CD4-positive, CD25-positive, alpha-beta regulatory T cell (primary cell): ENCODE results near the gene RASIP1. TPM values are rescaled to one million over a fixed set of nuclear protein-coding genes. Genes with fewer than 3 reads are reported as not detected.
"Not testable (repeated sequence)": the region's sequence is repeated elsewhere in the genome, so short reads cannot be mapped to it uniquely, and the experiment has no call there.

Experiments
- ATAC-seq, 2 donors: fragments of 150-1000 bp; cut with Tn5 transposase; one replicate each; pipeline ENCODE4 v1.10.0; 2021; ENCODE audit warnings: low read depth in 2 of 2, moderate number of reproducible peaks in 2 of 2, moderate library complexity in 1 of 2
- DNase-seq, 3 donors: peaks; one replicate each; pipeline versions ENCODE4 v3.0.0 to v3.0.0-alpha.2; 2012 to 2022; ENCODE audit warnings: mixed read lengths in 1 of 3
- H3K27ac ChIP-seq: one replicate; pipeline ENCODE4 v1.7.0; 2013; ENCODE audit warnings: mild to moderate bottlenecking, low read length; ENCODE audit not compliant: insufficient read depth, poor library complexity, severe bottlenecking
- H3K27me3 ChIP-seq: one replicate; pipeline ENCODE4 v1.7.0; 2013; ENCODE audit warnings: low read length; ENCODE audit not compliant: control insufficient read depth, insufficient read depth
- H3K36me3 ChIP-seq: one replicate; pipeline ENCODE4 v1.7.0; 2013; ENCODE audit warnings: mild to moderate bottlenecking, low read length, moderate library complexity; ENCODE audit not compliant: control insufficient read depth, insufficient read depth
- H3K4me1 ChIP-seq: 2 replicates; pipeline ENCODE4 v1.7.0; 2013; ENCODE audit warnings: mild to moderate bottlenecking, low read length; ENCODE audit not compliant: insufficient read depth, control insufficient read depth, poor library complexity, severe bottlenecking
- H3K4me3 ChIP-seq: one replicate; pipeline ENCODE4 v1.7.0; 2013; ENCODE audit warnings: low read depth, mild to moderate bottlenecking, low read length, moderate library complexity
- H3K9me3 ChIP-seq, 2 experiments: 1 replicate in 1 of 2; 2 replicates in 1 of 2; pipeline ENCODE4 v1.7.0; 2013; ENCODE audit warnings: low read length in 2 of 2, mild to moderate bottlenecking in 1 of 2, moderate library complexity in 1 of 2; ENCODE audit not compliant: control insufficient read depth in 2 of 2
- H3K27ac Mint-ChIP-seq, 3 donors: one replicate each; pipeline ENCODE4 v1.8.0; 2020 to 2022; ENCODE audit warnings: mild to moderate bottlenecking in 3 of 3, mixed read lengths in 3 of 3, moderate library complexity in 2 of 3
- H3K27me3 Mint-ChIP-seq: one replicate; pipeline ENCODE4 v1.8.0; 2022; ENCODE audit warnings: mild to moderate bottlenecking, mixed read lengths
- H3K36me3 Mint-ChIP-seq: one replicate; pipeline ENCODE4 v1.8.0; 2020; ENCODE audit warnings: mixed read lengths
- H3K4me1 Mint-ChIP-seq, 4 donors: one replicate each; pipeline ENCODE4 v1.8.0; 2020 to 2022; ENCODE audit warnings: mixed read lengths in 4 of 4, mild to moderate bottlenecking in 1 of 4
- H3K4me3 Mint-ChIP-seq, 4 donors: one replicate each; pipeline ENCODE4 v1.8.0; 2020 to 2022; ENCODE audit warnings: mild to moderate bottlenecking in 4 of 4, mixed read lengths in 4 of 4, moderate library complexity in 3 of 4
- H3K9me3 Mint-ChIP-seq, 7 donors: one replicate each; pipeline ENCODE4 v1.8.0; 2020 to 2022; ENCODE audit warnings: mixed read lengths in 7 of 7, mild to moderate bottlenecking in 3 of 7, moderate library complexity in 2 of 7
- polyA plus RNA-seq, 4 donors: library from polyadenylated mRNA; unstranded; fragments of 300-500 nt; fragmentation: Illumina TruSeq; gene quantifications; one replicate each; pipeline ENCODE4 v1.2.3, GENCODE V29; 2021
- total RNA-seq: library from RNA; stranded (reverse); gene quantifications from one replicate; pipeline ENCODE4 v1.2.3, GENCODE V29; 2022

RASIP1 gene
- total and polyA plus RNA-seq, 5 donors from 2014 or later, result 0.13 to 0.55 (median 0.22) TPM

GRCh38 chr19:48722196-48722708 is 18.2 kb downstream of the RASIP1 start:
- no peak for ATAC-seq
- Mint-ChIP-seq H3K9me3 (peaks cover 3 to 13% (median 7%) of the 10 kb centered on the region in 7 donors), H3K36me3 (peaks cover 12% of the 10 kb centered on the region), H3K4me3 (peak overlapping the region in 3 of 4 donors; percentile 29 to 69 (median 41)), H3K27me3 (no peaks in the 10 kb centered on the region), H3K4me1 (peaks cover 14 to 37% (median 26%) of the 10 kb centered on the region in 4 donors), H3K27ac (no peak overlapping the region)
- H3K9me3 ChIP-seq, result no peaks in the 10 kb centered on the region
- no peak overlapping the region for H3K4me3 ChIP-seq
- no peaks in the 10 kb centered on the region for H3K27me3 ChIP-seq
- no peak overlapping the region for H3K27ac ChIP-seq
- DNase-seq, result no peak
- H3K4me1 ChIP-seq, result peaks cover 19% of the 10 kb centered on the region
- no peaks in the 10 kb centered on the region for H3K36me3 ChIP-seq

GRCh38 chr19:48720613-48721296 is 19.7 kb downstream of the RASIP1 start:
- H3K9me3 ChIP-seq, result no peaks in the 10 kb centered on the region
- ATAC-seq (peak; percentile 86 to 87), DNase-seq (peak; percentile 83 to 97 (median 90))
- H3K4me3 ChIP-seq, result peak overlapping the region; percentile 67
- H3K9me3 Mint-ChIP-seq, result peaks cover 0 to 7% (median 4%) of the 10 kb centered on the region in 7 donors
- peaks cover 19% of the 10 kb centered on the region for H3K4me1 ChIP-seq
- peak overlapping the region; percentile 98 to 100 (median 99) for H3K27ac Mint-ChIP-seq
- peak overlapping the region; percentile 92 for H3K27ac ChIP-seq
- H3K4me1 Mint-ChIP-seq, result peaks cover 8 to 35% (median 20%) of the 10 kb centered on the region in 4 donors
- no peaks in the 10 kb centered on the region for H3K36me3 ChIP-seq
- peaks cover 7% of the 10 kb centered on the region for H3K36me3 Mint-ChIP-seq
- no peaks in the 10 kb centered on the region for H3K27me3 Mint-ChIP-seq
- no peaks in the 10 kb centered on the region for H3K27me3 ChIP-seq
- H3K4me3 Mint-ChIP-seq, result peak overlapping the region; percentile 90 to 98 (median 96)

- Histone ChIP-seq H3K4me1 (peaks cover 15% of the 10 kb centered on the region), H3K27me3 (no peaks in the 10 kb centered on the region), H3K27ac (peak overlapping the region; percentile 92), H3K9me3 (no peaks in the 10 kb centered on the region), H3K4me3 (no peak overlapping the region), H3K36me3 (no peaks in the 10 kb centered on the region)
- Mint-ChIP-seq H3K4me3 (peak overlapping the region; percentile 90 to 98 (median 96)), H3K36me3 (peaks cover 3% of the 10 kb centered on the region), H3K27ac (peak overlapping the region; percentile 98 to 100 (median 99)), H3K4me1 (peaks cover 4 to 32% (median 16%) of the 10 kb centered on the region in 4 donors), H3K9me3 (peaks cover 0 to 6% (median 3%) of the 10 kb centered on the region in 7 donors), H3K27me3 (no peaks in the 10 kb centered on the region)
- DNase-seq (no peak), ATAC-seq (peak in 1 of 2 donors; percentile 1)
Measured at GRCh38 chr19:48720251-48720612, 20.2 kb downstream of the RASIP1 start.

GRCh38 chr19:48719263-48720171 is 20.9 kb downstream of the RASIP1 start, which contains the start of gene MAMSTR:
Gene MAMSTR, minus strand, starts transcription at chr19:48719725. Its CDS starts 694 bp downstream, at chr19:48719031.
- peaks cover 0 to 30% (median 12%) of the 10 kb centered on the region in 4 donors for H3K4me1 Mint-ChIP-seq
- no peaks in the 10 kb centered on the region for H3K36me3 ChIP-seq
- DNase-seq, result no peak
- no peaks in the 10 kb centered on the region for H3K27me3 ChIP-seq
- H3K27me3 Mint-ChIP-seq, result no peaks in the 10 kb centered on the region
- no peaks in the 10 kb centered on the region for H3K9me3 ChIP-seq
- peak within 1 kb of the TSS; percentile 90 to 98 (median 96) for H3K4me3 Mint-ChIP-seq
- H3K27ac ChIP-seq, result peak within 1 kb of the TSS; percentile 92
- H3K36me3 Mint-ChIP-seq, result no peaks in the 10 kb centered on the region
- H3K9me3 Mint-ChIP-seq, result peaks cover 0 to 1% (median 0%) of the 10 kb centered on the region in 7 donors
- H3K4me1 ChIP-seq, result peaks cover 15% of the 10 kb centered on the region
- no peak for ATAC-seq
- peak within 1 kb of the TSS; percentile 67 for H3K4me3 ChIP-seq
- peak within 1 kb of the TSS; percentile 98 to 100 (median 99) for H3K27ac Mint-ChIP-seq

- no peaks in the 10 kb centered on the region for H3K27me3 Mint-ChIP-seq
- Histone ChIP-seq H3K4me1 (peaks cover 19% of the 10 kb centered on the region), H3K4me3 (no peak overlapping the region), H3K27ac (no peak overlapping the region), H3K9me3 (no peaks in the 10 kb centered on the region), H3K27me3 (no peaks in the 10 kb centered on the region), H3K36me3 (no peaks in the 10 kb centered on the region)
- H3K4me3 Mint-ChIP-seq, result peak overlapping the region in 1 of 4 donors; percentile 47
- ATAC-seq, result no peak
- H3K36me3 Mint-ChIP-seq, result no peaks in the 10 kb centered on the region
- peaks cover 0 to 36% (median 15%) of the 10 kb centered on the region in 4 donors for H3K4me1 Mint-ChIP-seq
- H3K27ac Mint-ChIP-seq, result no peak overlapping the region
- no peak for DNase-seq
- peaks cover 0 to 2% (median 0%) of the 10 kb centered on the region in 7 donors for H3K9me3 Mint-ChIP-seq
Measured at GRCh38 chr19:48718711-48719231, 21.6 kb downstream of the RASIP1 start.

- not testable (repeated sequence) for H3K4me3 Mint-ChIP-seq, H3K36me3 Mint-ChIP-seq, H3K36me3 ChIP-seq, H3K27me3 ChIP-seq, H3K9me3 ChIP-seq, ATAC-seq, H3K9me3 Mint-ChIP-seq, H3K27ac Mint-ChIP-seq, DNase-seq, H3K27me3 Mint-ChIP-seq, H3K27ac ChIP-seq, H3K4me3 ChIP-seq
- H3K4me1 Mint-ChIP-seq, result peaks cover 0 to 41% (median 16%) of the 10 kb centered on the region in 4 donors
- H3K4me1 ChIP-seq, result peaks cover 26% of the 10 kb centered on the region
Measured at GRCh38 chr19:48718106-48718505, 22.3 kb downstream of the RASIP1 start.

GRCh38 chr19:48716562-48717291 is 23.7 kb downstream of the RASIP1 start:
- Histone ChIP-seq H3K9me3 (no peaks in the 10 kb centered on the region), H3K27ac (no peak overlapping the region), H3K36me3 (no peaks in the 10 kb centered on the region), H3K27me3 (no peaks in the 10 kb centered on the region), H3K4me3 (no peak overlapping the region), H3K4me1 (peaks cover 28% of the 10 kb centered on the region)
- ATAC-seq, result no peak
- H3K4me1 Mint-ChIP-seq, result peaks cover 0 to 43% (median 17%) of the 10 kb centered on the region in 4 donors
- peaks cover 0 to 3% (median 0%) of the 10 kb centered on the region in 7 donors for H3K9me3 Mint-ChIP-seq
- H3K36me3 Mint-ChIP-seq, result no peaks in the 10 kb centered on the region
- peak overlapping the region in 1 of 3 donors; percentile 87 for H3K27ac Mint-ChIP-seq
- H3K4me3 Mint-ChIP-seq, result peak overlapping the region in 3 of 4 donors; percentile 22 to 74 (median 26)
- DNase-seq, result no peak
- H3K27me3 Mint-ChIP-seq, result no peaks in the 10 kb centered on the region
